Activated CD4-positive, alpha-beta T cell treated with anti-CD3 and anti-CD28 coated beads, Interleukin-2, Interleukin-4, amounts not matched to agents 100 ng/mL and 50 ng/mL, durations not matched to agents 16 hours and 8 hours (primary cell): ENCODE measurements around the gene TECPR1.
"Not testable (repeated sequence)": the region's sequence is repeated elsewhere in the genome, so short reads cannot be mapped to it uniquely, and the experiment has no call there.

ENCODE experiments used
- DNase-seq: peaks from one replicate; pipeline ENCODE4 v3.0.0-alpha.2; 2020; ENCODE audit warnings: low spot score

The TECPR1 gene

DNA sequence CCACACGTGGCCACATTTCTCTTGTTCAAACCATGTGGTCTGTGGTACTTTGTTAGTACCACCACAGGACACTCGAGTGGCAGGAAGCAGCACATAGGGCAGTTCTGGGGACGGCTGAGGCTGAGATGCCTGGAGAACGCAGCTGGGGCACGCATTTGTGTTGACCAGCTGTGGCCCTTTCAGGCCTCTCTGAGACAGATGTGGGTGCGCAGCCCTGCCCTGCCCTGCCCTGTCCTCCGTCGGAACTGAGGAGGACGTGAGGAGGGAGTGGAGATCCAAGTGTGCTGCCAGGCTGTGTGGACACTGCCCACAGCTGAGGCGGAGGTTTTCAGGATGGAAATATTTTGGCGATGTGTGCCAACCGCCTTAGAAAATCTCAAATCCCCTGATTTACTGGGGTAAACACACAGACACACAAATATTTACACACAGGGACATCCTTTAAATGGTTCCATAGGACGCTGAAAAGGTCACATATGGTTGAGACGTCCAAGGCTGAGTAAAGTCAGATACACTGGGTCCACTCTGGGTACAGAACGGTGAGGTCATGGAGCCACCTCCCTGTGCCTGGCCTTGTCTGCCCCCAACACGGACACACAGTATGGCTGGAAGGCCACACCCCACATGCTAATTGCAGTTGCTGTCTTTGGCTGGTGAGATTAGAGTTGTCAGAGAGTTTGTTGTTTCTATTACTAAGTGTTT, 26.0 kb downstream of the TECPR1 start:
- no peak for DNase-seq

DNA sequence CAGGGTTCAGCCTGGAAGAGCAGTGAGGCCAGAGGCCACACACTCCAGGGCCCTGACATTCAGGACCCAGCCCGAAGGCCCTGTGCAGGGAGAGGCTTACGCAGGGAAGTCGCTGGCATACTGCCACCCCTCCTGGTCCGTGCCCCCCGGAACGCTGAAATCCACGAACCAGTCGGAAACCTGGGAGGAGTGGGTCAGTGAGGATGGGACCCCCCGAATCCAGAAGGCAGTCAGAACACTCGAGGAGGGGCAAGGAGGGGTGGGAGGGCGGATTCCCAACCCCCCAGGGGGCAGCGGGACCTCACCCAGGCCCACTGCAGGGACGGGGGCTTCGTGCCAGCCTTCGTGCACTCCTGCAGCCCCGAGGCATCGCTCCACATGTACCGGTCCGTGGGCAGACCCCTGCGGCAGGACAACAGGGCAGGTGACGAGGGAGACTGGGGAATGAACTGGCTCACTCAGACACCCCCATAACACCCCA, 27.3 kb downstream of the TECPR1 start:
- no peak for DNase-seq

DNA sequence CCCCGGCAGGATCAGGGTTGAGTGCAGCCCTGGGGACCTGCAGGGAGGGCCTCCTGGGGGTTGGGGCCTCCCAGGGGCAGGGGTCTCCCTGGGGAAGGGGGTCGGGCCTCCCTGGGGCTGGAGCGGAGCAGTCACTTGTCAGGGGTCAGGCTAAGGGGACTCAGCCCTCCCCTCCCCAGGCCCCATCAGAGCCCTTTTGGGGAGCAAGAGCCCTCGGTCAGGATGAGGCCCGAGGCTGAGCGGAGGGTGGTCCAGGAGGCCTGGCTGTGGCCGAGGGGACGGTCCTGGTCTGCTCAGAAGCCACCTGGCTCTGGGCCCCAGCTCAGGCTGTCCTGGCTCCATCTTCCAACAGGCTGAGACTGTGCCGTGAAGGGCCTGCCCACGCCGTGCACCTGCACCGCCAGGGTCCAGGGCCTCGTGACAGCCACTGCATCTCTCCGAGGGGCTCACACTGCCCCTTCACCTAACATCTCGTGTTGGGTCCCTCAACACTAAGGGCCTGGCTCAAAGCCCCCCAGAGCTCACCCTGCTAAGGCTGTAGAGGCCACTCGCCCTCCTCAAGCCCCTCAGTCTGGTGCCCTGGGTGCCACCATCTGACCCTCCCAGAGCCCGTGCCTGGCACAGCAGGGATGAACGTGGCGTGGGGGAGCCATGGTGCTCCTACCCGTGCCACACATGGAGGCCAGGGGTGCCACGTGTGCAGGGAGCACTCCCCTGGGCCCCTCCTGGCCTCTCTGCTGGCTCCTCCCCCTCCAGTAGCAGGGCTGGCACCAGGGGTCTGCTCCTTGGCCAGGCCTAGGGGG, 27.9 kb downstream of the TECPR1 start:
- DNase-seq = no peak

DNA sequence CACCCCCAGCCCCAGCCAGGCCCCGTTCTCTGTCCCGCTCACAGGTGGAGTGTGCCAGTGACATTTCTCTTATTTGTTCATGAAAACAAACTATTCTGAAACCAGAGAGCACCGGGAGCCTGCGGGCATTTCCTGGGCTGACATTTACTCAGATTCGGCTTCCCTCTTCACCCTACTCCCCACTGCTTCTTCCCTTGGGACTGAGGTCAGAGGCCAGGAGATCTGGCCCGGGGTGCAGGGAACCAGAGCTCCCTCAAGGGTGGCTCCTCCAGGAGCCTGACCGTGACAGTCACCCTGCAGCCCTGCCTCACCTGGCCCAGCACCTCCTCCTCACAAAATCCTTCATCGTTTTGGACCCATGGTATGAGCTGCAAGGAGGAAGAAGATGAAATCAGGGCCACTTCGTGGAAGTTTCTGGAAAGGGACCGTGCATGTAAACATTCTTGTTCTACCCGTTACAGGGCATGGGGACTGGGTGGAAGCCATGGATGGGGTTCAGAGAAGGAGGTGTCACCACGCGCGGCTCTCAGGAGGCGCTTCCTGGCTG, 28.6 kb downstream of the TECPR1 start:
- no peak for DNase-seq

GRCh38 chr7:98222533-98223195, 29.4 kb downstream of the TECPR1 start:
- DNase-seq = no peak

- DNase-seq = no peak
These were observed 30.2 kb downstream of the TECPR1 start for GRCh38 chr7:98221611-98222532.

DNA sequence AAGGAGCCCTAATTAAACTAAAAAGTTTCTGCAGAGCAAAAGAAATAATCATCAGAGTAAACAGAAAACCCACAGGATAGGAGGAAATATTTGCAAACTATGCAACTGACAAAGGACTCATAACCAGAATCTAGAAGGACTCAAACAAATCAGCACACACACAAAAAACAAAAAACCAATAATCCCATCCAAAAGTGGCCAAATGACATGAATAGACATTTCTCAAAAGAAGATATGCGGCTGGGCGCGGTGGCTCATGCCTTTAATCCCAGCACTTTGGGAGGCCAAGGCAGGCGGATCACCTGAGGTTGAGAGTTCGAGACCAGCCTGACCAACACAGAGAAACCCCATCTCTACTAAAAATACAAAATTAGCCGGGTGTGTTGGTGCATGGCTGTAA, 32.6 kb downstream of the TECPR1 start:
- not testable (repeated sequence) for DNase-seq

GRCh38 chr7:98217623-98218582, 34.1 kb downstream of the TECPR1 start:
- DNase-seq = no peak

GRCh38 chr7:98216941-98217622, 35.0 kb downstream of the TECPR1 start:
- no peak for DNase-seq

DNA sequence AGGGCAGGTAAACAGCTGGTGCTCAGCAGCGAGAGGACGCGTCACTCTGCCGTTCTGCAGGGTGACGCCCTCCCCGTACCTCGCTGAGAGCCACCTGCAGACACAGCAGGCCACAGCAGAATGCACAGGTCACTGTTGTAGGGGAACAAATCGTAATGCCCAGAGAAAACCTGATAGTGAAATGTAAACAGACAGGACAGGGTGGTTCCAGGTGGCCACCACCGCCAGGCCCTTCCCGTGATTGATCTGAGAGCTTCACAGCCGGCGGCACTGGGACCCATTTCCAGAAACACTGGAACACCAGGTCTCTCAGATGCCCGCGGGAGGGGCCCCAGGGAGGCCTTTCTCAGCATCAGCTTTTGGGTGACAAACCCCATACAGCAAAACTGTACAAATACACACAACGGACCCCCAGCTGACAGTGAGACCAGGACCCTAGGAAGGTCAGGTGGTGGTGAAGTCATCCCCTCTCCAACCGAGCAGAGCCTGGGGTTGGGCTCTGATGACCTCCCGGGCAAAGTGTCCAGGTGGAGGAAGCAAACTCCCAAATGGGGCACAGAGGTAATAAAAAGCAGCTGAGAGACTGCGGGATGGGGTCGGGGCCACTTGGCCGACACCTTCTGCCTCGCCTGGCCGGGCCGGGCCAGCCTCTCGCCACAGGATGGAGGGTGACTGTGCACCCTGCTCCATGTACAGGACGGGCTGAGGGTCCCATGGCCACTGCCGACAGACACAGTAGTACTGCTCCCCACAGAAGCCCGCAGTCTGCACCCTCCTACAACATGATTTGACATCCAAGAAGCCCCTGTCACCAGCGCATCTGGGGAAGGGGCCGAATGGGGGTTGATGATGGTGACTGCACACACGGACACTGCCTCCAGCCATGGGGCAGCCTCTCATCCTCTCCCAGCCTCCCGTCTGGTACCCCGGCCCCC, 36.2 kb downstream of the TECPR1 start:
- DNase-seq = no peak

GRCh38 chr7:98214811-98215321, 37.2 kb downstream of the TECPR1 start:
- DNase-seq = no peak

DNA sequence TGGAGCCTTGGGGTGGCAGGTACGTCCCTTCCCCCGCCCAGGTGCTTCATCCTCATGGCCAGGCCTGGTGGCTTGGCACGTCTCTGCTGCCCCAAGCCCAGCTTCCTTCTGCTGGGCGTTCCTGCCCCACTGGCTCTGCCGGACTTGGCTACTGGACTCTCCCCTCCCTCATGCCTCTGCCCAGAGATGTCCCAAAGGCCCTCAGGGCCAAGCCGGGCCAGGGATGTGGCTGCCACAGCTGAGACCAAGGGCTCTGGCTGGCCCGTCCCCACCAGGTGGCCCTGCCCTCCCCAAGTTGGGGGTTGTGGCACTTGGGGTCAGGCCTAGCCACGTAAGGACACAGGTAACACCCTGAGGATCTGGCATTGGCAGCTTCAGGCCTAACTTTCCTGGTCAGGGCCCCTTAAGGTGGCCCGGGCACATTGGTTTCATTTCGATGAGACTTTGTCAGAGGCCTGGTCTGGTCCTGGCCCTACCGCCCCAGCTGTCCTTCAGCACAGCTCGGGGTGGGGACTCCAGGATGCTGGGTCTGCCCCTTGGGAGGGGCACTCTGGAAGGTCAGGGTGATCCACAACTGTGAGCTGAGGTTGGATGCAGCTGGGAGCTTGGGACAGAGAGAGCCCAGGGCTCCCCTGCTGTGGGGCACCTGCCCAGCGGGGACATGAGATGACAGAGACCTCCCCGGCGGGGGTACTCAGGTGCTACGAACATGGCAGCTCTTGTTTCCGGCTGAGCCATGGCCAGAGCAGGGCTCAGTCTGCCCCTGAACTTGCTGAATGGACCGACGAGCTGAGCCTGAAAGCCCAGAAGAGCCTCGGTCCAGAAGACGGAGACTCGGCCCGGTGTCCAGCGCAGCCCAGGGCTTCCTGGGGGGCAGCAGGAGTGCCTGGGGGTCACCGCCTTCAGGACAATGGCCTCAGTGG, 37.9 kb downstream of the TECPR1 start:
- DNase-seq = no peak

- DNase-seq = no peak
These were observed 38.6 kb downstream of the TECPR1 start for GRCh38 chr7:98213296-98213887.

DNA sequence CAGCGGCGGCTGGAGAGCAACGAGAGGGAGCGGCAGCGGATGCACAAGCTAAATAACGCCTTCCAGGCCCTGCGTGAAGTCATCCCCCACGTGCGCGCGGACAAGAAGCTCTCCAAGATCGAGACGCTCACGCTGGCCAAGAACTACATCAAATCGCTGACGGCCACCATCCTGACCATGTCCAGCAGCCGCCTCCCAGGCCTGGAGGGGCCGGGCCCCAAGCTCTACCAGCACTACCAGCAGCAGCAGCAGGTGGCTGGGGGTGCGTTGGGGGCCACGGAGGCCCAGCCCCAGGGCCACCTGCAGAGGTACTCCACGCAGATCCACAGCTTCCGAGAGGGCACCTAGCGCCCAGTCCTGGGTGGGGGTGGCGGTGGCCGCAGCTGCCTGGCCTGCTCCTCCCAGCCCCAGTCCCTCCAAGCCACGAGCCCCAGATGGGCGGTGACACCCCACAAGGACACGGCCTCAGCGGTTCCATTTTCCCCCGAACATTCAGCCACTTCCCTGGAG, 39.4 kb downstream of the TECPR1 start:
- no peak for DNase-seq

- no peak for DNase-seq
These were observed 40.1 kb downstream of the TECPR1 start for GRCh38 chr7:98211676-98212531.
